Measurements from ENCODE around the gene HINT3. TPM values are rescaled to one million over a fixed set of nuclear protein-coding genes. Genes with fewer than 3 reads are reported as not detected.
"Not testable (repeated sequence)": the region's sequence is repeated elsewhere in the genome, so short reads cannot be mapped to it uniquely, and the experiment has no call there.

The HINT3 gene
- total RNA-seq: 8.7 and 10.4 TPM in 2 replicates

DNA sequence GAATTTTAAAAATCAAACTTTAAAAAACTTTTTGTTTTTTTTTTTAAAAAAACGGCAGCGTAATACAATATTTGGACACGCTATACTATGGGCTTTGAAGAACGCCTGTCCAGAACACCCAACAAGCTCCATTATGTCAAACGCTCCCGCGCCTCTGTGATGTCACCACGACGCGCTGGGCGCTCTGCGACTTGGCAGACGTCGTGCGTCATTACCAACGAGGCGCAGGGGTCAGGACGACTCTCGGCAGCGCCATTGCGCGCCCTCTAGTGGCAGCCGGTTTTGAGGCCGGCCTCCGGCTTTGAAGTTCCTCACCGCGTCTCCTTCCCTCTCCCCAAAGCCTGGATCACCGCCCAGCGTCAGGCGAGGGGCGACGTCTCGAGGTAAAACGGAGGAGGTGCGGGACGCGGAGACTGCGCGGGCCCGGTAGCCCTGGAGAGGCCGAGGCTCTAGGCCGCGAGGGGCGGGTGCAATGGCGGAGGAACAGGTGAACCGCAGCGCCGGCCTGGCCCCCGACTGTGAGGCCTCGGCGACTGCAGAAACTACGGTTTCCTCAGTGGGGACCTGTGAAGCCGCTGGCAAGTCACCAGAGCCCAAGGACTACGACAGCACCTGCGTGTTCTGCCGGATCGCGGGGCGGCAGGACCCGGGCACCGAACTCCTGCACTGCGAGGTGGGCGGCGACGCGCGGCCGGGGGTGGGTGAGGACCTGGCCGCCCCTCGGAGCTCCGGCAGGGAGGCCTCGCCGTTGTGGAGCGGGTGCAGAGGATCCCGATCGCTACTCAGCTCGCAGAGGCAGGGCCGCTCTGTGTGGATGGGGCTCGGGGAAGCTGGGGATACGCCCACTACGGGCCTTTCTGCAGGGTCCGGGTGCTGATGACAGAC is at the start of gene HINT3:
Gene HINT3 (plus strand): TSS at position 265 of the 885 bp plus-strand sequence. CDS start 208 bp downstream, at position 473.
- intact Hi-C loops (cut with micrococcal nuclease): loop anchor here (1.0 kb wide), 13 partner anchors 18 to 645 kb away; partner anchors contain the start of genes CENPW and TRMT11

DNA sequence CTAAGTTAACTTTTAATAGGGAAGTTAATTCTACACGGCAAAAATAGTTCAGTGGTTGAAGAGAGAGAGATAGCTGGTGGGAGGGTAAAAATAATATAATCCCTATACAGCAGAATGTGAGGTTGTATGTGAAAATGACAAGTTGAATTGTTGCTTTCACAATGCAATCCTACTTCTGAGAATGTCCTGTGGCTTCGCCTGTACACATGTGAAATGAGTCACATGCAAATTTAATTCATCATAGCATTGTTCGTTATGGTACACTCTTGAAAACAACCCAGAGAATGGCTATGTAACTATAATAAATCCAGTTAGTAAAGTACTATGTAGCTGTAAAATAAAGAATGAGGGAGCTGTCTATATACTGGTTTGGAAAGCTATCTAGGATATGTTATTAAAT is 46.0 kb upstream of the HINT3 start:
- intact Hi-C loops (cut with micrococcal nuclease): loop anchor here (1.0 to 10.0 kb wide), 2 partner anchors 9 to 1604 kb away; partner anchors contain the start of gene MTCL3

DNA sequence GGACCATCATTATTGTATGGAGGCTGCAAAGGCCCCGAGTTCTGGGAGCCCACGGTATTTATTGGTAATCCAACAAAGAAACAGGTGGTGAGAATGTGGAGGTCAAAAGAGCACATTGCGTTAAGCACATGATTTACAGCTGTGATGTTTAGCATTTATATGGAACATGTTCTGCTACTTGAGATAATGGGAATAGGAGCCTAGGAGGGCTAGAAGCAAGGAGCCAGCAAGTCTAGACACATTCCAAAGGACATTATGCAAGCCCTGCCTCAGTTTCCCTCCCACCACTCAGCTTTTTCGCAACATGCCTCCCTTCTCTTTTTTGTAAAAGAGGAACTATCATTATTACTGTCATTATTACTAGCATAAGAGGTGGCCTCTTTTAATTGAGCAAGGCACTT is 45.5 kb upstream of the HINT3 start:
- intact Hi-C loops (cut with micrococcal nuclease): loop anchor here (10.0 kb wide), 1 partner anchor 1604 kb away; the partner anchor contains the start of gene MTCL3

DNA sequence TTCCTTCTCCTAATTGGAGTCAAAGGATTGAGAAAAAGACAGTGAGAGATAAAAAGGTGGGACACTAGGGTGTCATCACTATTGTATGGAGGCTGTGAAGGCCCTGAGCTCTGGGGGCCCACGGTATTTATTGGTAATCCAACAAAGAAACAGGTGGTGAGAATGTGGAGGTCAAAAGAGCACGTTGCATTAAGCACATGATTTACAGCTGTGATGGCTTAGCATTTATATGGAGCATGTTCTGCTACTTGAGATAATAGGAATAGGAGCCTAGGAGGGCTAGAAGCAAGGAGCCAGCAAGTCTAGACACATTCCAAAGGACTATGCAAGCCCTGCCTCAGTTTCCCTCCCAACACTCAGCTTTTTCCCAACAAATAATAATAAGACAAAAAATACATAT is 44.1 kb upstream of the HINT3 start:
- intact Hi-C loops (cut with micrococcal nuclease): loop anchor here (10.0 kb wide), 1 partner anchor 1602 kb away; the partner anchor contains the start of gene MTCL3

DNA sequence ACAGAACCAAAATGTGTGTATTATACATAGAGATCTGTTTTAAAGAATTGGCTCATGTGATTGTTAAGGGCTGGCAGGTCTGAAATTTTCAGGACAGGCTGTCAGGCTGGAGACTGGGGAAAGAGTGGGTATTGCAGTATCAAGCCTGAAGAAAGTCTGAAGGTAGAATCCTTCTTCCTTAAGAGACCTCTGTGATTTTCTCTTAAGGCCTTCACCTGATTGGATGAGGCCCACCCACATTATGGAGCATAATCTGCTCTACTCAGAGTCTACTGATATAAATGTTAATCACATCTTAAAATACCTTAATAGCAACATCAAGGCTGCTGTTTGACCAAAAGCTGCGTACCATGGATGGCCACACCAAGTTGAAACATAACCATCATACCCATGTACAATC is 43.4 kb upstream of the HINT3 start:
- intact Hi-C loops (cut with micrococcal nuclease): loop anchor here (10.0 kb wide), 1 partner anchor 1602 kb away; the partner anchor contains the start of gene MTCL3

DNA sequence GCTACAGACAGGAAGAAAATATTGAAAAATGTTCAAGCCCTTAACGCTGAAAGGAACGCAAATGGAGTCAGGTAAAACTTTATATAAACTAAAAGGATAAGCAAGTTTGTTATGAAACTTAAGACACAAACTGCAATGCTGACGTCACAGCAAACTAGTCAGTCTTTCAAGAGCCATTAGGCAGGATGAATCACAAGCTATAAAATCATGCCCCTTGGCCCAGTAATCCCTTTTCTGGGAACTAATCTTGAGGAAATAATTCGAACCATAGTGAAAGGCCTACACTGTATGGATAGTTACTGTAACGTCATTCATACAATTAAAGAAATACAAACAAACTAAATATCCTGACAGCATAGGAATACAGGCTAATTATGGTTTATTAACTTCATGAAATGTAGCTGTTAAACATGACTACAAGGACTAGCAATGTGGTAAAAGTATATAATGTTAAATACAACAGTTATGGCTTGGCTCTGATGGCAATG is 42.7 kb upstream of the HINT3 start:
- intact Hi-C loops (cut with micrococcal nuclease): loop anchor here (10.0 kb wide), 1 partner anchor 1601 kb away; the partner anchor contains the start of gene MTCL3

DNA sequence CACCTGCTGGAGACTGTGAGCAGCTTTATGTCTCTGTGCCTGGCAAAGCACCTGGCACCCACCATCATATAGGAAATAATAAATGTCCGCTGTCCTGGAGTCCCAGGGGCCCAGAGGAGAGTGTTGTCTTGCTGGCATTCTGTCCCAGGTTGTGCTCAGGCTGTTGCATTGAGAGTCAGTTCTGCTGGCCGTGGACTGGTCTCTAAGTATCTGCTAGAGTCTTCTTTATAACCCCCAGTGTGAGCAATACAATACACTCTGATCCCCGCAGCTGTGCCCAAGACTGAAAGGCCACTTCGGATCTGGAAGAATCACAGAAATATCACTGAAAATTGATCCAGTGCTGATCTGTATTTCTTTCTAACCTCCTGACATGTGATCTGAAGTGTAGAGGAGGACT is 38.3 kb upstream of the HINT3 start:
- intact Hi-C loops (cut with micrococcal nuclease): loop anchor here (2.0 to 10.0 kb wide), 2 partner anchors 423 to 1597 kb away; partner anchors contain the start of genes CENPW and MTCL3

DNA sequence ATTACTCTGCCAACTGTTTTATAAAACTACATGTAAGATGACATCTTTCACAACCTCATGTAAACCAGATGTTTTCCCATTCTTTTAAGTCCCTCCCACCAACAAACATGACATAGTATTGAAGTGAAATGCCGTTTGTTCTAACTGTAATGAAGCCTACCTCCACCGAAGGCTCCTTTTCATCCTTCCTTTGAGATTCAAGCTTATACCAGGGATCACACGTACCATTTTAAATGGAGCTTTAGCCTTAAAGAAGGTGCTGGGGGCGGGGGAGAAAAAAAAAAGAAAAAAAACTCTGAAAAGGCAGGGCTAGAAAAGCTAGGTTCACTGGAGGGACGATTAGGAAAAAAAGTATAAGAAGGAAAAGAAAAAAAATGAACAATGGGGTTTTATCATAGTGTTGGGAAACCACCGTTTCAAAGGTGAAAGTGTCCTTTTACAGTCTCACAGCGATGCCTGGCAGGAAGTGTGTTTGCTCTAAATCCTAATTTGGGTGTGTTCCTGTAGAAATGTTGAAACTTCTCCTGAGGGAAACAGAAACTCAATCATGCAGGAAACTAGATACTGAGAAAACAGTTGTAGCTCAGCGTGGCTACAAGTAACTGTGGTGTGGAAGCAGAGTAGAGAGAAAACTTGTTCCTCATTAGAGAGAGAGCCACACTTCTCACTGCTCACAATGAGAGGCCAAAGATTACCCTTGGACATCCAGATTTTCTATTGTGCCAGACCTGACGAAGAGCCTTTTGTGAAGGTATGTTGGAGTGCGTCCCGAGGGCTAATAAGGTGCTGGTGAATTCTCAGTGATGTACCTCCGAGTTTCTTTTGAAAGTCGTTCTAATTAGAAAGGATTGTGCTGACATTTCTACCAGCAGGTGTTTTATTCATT is 37.6 kb upstream of the HINT3 start:
- intact Hi-C loops (cut with micrococcal nuclease): loop anchor here (1.0 to 10.0 kb wide), 11 partner anchors 9 to 1596 kb away; partner anchors contain the start of genes CENPW, HEY2, HINT3 and MTCL3

DNA sequence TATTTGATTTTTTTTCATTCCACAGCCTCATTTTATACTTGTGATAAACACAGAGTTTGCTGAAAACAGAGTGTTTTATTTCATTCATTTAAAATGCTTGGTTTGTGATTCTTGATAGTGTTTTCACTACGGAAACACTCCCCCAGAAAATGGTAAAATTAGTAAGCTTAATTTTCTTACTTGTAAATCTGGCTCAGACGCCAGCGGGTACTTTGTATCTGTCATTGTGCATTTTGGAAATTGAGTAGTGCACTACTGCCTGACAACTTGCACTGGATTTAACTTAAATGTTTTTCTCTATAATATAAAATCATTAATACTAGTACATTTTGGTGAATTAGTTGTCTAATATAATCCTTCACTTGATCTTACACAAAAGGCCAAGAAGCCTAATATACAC is 37.0 kb upstream of the HINT3 start:
- intact Hi-C loops (cut with micrococcal nuclease): loop anchor here (1.0 to 10.0 kb wide), 11 partner anchors 9 to 1595 kb away; partner anchors contain the start of genes CENPW, HEY2, HINT3 and MTCL3

DNA sequence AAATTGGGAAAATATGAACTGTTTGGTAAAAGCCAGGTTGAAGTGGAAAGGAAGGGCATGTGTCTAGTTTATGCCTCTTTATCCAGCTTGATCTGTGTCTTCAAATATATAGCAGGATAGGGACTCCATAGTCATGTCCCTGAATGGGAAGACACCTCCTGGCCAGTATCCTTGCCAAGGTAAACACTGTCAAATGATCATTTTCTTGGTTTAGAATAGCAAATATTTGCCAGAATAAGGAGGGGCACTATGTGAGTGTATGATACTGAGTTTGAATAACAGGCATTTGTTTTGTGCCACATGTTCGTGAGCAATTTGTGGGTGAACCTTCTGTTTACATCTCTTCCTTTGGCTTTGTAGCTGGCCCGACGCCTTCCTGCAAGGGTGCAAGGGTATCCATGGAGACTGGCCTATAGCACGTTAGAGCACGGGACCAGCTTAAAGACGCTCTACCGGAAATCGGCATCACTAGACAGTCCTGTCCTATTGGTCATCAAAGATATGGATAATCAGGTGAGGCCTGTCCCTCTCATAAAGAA is 34.2 kb upstream of the HINT3 start:
- intact Hi-C loops (cut with micrococcal nuclease): no loop called here

DNA sequence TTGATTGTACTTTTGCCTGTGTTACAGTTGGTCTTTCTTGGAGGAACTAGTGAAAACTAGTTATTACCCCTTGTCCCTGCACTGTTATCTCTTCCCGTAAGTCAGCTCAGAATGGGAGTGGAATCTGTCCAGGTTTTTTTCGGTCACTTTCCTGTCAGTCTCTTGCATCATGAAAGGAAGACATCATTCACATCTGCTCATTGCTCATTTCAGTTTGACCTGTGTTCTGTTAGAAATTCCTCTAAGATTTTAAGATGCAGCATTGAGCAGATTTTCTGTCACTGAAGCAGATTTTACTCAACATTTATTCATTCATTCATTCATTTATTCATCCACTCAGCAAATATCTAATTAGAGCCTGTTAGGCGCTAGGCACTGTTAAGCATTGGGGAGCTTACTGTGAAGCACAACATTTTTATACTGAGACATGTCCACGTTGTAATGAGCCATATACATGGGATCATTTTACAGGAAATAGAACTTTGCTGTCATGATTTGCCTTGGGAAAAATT is 33.1 kb upstream of the HINT3 start:
- intact Hi-C loops (cut with micrococcal nuclease): no loop called here

DNA sequence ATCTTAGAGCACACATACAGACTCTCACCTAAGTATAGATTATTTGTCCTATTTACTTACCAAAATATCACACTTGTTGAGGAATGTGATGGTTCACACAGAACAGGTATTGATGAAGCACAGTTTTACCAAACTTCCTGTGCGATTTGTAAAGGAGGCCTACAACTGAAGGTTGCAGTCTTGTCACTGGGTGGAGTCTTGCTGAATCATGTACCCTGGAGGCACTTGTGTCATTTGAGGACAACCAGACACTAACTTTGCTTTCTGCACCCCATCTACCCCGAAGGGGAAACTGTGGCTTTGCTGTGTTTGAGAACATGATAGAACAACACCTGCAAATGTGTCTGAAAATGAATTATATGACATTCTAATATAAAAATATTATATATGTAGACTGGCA is 32.4 kb upstream of the HINT3 start:
- intact Hi-C loops (cut with micrococcal nuclease): loop anchor here (1.0 kb wide), 1 partner anchor 32 kb away; the partner anchor contains the start of gene HINT3

DNA sequence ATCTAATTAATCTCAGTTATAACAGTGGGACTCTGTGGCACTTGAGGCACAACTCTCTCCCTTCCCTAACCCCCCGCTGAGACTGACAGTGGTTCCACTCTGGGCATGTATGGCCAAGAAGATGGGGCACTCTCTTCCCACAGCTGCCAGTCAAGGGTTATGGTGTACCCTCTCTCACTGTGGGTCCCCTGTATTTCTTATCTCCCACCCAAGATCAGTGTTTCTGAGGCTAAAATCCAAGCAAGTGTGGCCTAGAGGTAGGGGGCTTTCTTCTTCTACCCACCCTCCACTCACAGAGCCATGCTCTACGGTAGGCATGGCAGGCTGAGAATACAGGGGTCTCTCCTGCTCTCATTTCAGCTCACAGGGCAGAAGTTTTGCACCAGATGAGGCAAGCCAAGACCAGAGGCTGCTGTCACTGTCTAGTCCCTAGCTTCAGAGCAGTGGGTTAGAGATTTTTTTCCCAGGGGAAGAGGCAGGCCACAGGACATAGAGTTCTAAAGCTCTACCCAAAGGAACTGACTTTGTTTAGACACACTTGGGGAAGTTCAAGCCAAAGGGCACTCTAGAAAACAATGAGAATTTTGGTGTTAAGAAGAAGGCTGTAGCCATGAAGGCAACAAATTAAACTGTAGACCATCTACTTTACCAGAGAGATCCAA is 31.7 kb upstream of the HINT3 start:
- intact Hi-C loops (cut with micrococcal nuclease): loop anchor here (1.0 kb wide), 1 partner anchor 31 kb away; the partner anchor contains the start of gene HINT3

DNA sequence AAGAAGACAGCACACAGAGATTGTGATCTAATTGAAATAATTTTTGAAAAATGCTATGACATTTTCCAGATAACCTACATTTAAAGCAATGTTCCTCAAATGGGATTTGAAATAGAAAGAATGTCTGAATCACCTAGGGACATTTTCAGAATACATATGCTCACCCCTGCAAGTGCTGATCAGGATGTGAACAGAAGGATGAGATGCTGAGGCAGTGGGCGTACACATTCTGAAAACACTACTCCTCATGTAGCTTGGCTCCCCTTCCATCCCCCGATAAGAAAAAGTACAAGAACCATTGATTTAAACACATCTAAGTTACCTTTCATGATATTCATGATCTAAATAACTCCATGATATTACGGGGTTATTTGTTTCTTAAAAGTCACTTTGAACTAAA is 29.9 kb upstream of the HINT3 start:
- intact Hi-C loops (cut with micrococcal nuclease): no loop called here

DNA sequence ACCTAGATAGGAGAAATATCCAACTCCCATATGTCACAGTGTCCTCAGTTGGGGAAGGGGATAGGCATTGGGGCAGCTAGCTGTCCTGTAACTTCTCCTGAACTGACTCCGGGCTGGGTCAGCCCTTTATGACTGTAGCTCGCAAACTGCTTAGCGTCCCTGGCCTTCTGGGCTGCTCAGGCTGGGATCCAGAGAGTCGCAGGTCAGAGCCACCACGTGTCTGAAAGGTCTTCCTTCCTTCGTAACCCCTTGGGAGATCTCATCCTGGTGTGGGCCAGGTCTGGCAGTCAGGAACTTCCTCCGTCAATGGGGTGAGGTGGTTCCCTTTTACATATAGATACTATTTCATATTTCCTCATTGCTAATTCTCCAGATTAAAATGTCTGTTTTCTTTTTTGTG is 28.8 kb upstream of the HINT3 start:
- intact Hi-C loops (cut with micrococcal nuclease): no loop called here

DNA sequence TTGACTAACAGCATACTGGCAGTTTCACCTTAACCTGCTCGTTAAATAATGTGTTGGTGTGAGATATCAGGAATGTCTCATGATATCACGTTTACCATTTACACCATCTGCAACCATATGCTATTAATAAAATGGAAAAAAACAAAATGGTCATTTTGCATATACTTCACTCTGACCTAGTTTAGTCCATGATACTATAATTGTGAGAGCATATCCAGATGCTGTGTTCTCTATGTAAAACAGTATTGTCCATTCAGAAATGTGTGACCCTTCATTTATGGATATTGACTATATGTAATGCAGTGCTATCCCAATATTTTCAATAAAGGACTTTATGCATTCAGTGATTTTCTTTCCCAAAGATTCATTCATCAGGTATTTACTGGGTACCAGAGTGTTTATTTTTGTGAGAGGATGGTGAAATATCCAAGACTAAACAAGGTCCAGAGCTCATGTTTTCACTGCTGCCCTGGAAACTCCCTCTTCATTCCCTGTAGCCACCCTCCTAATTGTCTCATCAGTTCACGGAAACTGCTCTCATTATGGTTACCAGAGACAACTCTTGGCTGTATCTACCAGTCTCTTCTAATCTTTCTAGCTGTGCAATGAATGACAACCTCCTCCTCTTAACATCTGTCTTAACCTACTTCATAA is 25.7 kb upstream of the HINT3 start:
- intact Hi-C loops (cut with micrococcal nuclease): loop anchor here (1.0 kb wide), 1 partner anchor 12 kb away; no protein-coding TSS in a partner anchor

DNA sequence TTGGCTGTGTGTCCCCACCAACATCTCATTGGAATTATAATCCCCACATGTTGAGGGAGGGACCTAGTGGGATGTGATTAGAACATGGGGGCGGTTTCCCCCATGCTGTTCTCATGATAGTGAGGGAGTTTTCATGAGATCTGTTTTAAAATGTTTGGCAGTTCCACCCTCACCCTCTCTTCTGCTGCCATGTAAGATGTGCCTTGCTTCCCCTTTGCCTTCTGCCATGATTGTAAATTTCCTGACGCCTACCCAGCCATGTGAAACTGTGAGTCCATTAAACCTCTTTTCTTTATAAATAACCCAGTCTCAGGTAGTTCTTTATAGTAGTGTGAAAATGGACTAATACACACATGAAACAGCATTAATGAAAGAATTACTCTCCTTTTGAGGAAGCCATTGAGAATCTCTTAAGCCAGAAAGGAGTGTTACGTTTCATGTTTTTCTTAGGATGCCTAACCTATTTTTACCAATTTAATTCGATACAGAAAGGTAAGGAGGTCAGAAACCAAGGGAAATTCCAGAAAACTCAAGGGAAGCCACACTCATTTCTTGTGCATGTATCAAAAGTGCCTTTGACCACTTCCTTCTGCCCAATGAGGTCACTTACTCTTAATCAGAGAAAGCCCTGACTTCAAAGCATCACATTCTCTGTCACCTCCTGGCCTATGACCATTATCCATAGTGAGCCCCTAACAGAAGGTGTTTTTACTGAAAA is 24.7 kb upstream of the HINT3 start:
- intact Hi-C loops (cut with micrococcal nuclease): loop anchor here (1.0 kb wide), 1 partner anchor 13 kb away; no protein-coding TSS in a partner anchor

DNA sequence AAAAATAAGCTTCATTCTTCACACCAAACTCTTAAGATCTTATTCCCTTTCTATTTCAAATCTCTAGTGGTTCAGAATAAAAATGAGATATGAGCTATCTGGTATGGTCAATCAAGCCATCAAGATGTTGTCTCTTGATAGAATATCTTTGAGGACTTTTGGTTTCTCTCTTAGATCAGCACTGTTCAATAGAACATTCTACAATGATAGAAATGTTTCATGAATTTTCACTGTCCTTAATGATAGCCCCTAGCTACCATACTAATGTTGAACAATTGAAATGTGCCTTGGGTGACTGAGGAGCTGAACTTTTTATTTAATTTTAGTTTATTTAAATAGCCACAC is 24.1 kb upstream of the HINT3 start:
- intact Hi-C loops (cut with micrococcal nuclease): no loop called here

DNA sequence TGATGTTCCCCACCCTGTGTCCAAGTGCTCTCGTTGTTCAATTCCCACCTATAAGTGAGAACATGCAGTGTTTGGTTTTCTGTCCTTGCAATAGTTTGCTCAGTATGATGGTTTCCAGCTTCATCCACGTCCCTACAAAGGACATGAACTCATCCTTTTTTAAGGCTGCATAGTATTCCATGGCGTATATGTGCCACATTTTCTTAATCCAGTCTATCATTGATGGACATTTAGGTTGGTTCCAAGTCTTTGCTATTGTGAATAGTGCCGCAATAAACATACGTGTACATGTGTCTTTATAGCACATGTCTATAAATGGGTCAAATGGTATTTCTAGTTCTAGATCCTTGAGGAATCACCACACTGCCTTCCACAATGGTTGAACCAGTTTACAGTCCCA is 21.1 kb upstream of the HINT3 start:
- intact Hi-C loops (cut with micrococcal nuclease): not testable (repeated sequence)
